HepG2 (cell line): Measurements from ENCODE around the gene GPR25. TPM values are rescaled to one million over a fixed set of nuclear protein-coding genes. Genes with fewer than 3 reads are reported as not detected.
A peak's percentile ranks its signal among the peaks of the same experiment; 100 is the strongest.

ENCODE experiments used
- ATAC-seq: fragments of 200-7000 bp; cut with Tn5 transposase; 3 replicates; pipeline ENCODE4 v1.9.1; 2020; ENCODE audit warnings: mild to moderate bottlenecking, moderate library complexity
- BruUV-seq: library from RNA; stranded (reverse); fragments of 400-500 nt; replicated peaks from 2 replicates; lab custom pipeline; 2021; lab: Mats Ljungman, UMichigan
- CTCF ChIA-PET: fragments of 300-600 bp; formaldehyde crosslinking; extraction: SDS; loops from one replicate; lab custom pipeline; 2021; ENCODE audit warnings: low total read pairs, inconsistent platforms, low intra/inter-chr PET ratio; lab: Yijun Ruan, JAX
- POLR2A ChIA-PET: fragments of 350-600 bp; sonication (Branson Sonifier 250); formaldehyde crosslinking; loops from one replicate; lab custom pipeline; 2020; ENCODE audit warnings: antibody characterized with exemption, inconsistent platforms; lab: Yijun Ruan, JAX
- DNase-seq: peaks from one replicate; pipeline ENCODE4 v3.0.0-alpha.2; 2015; ENCODE audit warnings: low spot score
- FAIRE-seq: peaks from 3 replicates; lab custom pipeline; 2011; peaks lifted over from hg19 to GRCh38; lab: Jason Lieb, UNC
- H2AFZ ChIP-seq: one replicate; pipeline ENCODE4 v1.6.1; 2011; ENCODE audit warnings: low read length, inconsistent platforms
- H3K27ac ChIP-seq: fragments of 300-600 bp; 3 replicates; pipeline ENCODE4 v1.8.0; 2011; ENCODE audit warnings: mixed run types, mild to moderate bottlenecking, mixed read lengths, low read length, inconsistent platforms; ENCODE audit not compliant: insufficient read depth; ENCODE audit errors: extremely low read length
- H3K27me3 ChIP-seq, 2 experiments: fragments of 200-600 bp in 1 of 2; 2 replicates in 1 of 2; 3 replicates in 1 of 2; pipeline versions ENCODE4 v1.6.0 to v1.8.0; 2011; ENCODE audit warnings: low read length in 2 of 2, mild to moderate bottlenecking in 2 of 2, moderate library complexity in 2 of 2, inconsistent platforms in 1 of 2; ENCODE audit not compliant: insufficient read depth in 2 of 2, control insufficient read depth in 1 of 2
- H3K36me3 ChIP-seq, 2 experiments: fragments of 200-600 bp in 1 of 2; replicated peaks in 1 of 2; 2 replicates in 1 of 2; 3 replicates in 1 of 2; pipeline versions ENCODE4 v1.5.1 to v1.8.0; 2011; ENCODE audit warnings: low read length in 2 of 2, inconsistent platforms in 1 of 2; ENCODE audit not compliant: insufficient read depth in 2 of 2, control insufficient read depth in 1 of 2
- H3K4me1 ChIP-seq: 2 replicates; pipeline ENCODE4 v1.5.1; 2012; ENCODE audit warnings: low read length, inconsistent platforms; ENCODE audit not compliant: insufficient read depth
- H3K4me2 ChIP-seq: 2 replicates; pipeline ENCODE4 v1.6.0; 2011; ENCODE audit warnings: low read depth, low read length, inconsistent platforms
- H3K4me3 ChIP-seq, 3 experiments: fragments of 200-600 bp in 1 of 3; sonication (generic), shearing (Covaris generic) in 1 of 3; replicated peaks in 1 of 3; 2 replicates each; pipeline ENCODE4 v1.5.1; 2011 to 2016; ENCODE audit warnings: low read length in 3 of 3, inconsistent platforms in 2 of 3, low read depth in 2 of 3, mild to moderate bottlenecking in 2 of 3, control low read depth in 1 of 3, mixed read lengths in 1 of 3; ENCODE audit not compliant: insufficient read depth in 1 of 3
- H3K79me2 ChIP-seq: one replicate; pipeline ENCODE4 v1.6.1; 2011; ENCODE audit warnings: low read length, inconsistent platforms; ENCODE audit not compliant: insufficient read depth
- H3K9ac ChIP-seq: 2 replicates; pipeline ENCODE4 v1.6.0; 2011; ENCODE audit warnings: mild to moderate bottlenecking, low read depth, low read length, inconsistent platforms; ENCODE audit not compliant: insufficient read depth
- H3K9me3 ChIP-seq: 2 replicates; pipeline ENCODE4 v1.5.1; 2012; ENCODE audit warnings: mild to moderate bottlenecking, low read length
- H4K20me1 ChIP-seq: 2 replicates; pipeline ENCODE4 v1.6.0; 2011; ENCODE audit warnings: inconsistent platforms, mild to moderate bottlenecking, low read length, moderate library complexity; ENCODE audit not compliant: insufficient read depth
- AGO2 ChIP-seq: fragments of 200-400 bp; formaldehyde crosslinking; optimal IDR thresholded peaks from 2 replicates; pipeline ENCODE3; 2017; ENCODE audit warnings: mild to moderate bottlenecking, low read depth, low read length, moderate library complexity
- EZH2 ChIP-seq: conservative IDR thresholded peaks from 2 replicates; pipeline ENCODE4 v1.6.1; 2012; ENCODE audit warnings: mild to moderate bottlenecking, low read depth, low read length, moderate library complexity
- KDM3A ChIP-seq: IDR thresholded peaks from 2 replicates; pipeline ENCODE4 v1.6.1; 2018; ENCODE audit warnings: low read depth, missing compliant biosample characterization
- ZBTB26 ChIP-seq: IDR thresholded peaks from 2 replicates; pipeline ENCODE4 v1.6.1; 2016; ENCODE audit warnings: missing compliant biosample characterization, missing genetic modification reagents, borderline replicate concordance
- ZC3H4 ChIP-seq: sonication (generic); formaldehyde crosslinking; IDR thresholded peaks from 2 replicates; pipeline ENCODE4 v1.4.0; 2020; ENCODE audit warnings: missing genetic modification reagents, borderline replicate concordance
- ZEB1 ChIP-seq: IDR thresholded peaks from 2 replicates; pipeline ENCODE4 v1.6.1; 2012; ENCODE audit warnings: mild to moderate bottlenecking, low read depth, inconsistent platforms; ENCODE audit not compliant: insufficient replicate concordance
- ZFP82 ChIP-seq: sonication (generic); formaldehyde crosslinking; IDR thresholded peaks from 2 replicates; pipeline ENCODE4 v1.5.1; 2020; ENCODE audit warnings: mild to moderate bottlenecking, missing genetic modification reagents, borderline replicate concordance
- ZNF790 ChIP-seq: sonication (generic); formaldehyde crosslinking; IDR thresholded peaks from 2 replicates; pipeline ENCODE4 v1.8.0; 2022; ENCODE audit warnings: missing genetic modification reagents, mild to moderate bottlenecking, borderline replicate concordance
- whole genome bisulfite sequencing: methylation state at CpG from one replicate; pipeline ENCODE4 v1.1.6; 2017; ENCODE audit warnings: low lambda C conversion rate; 5-methylcytosine and 5-hydroxymethylcytosine counted together
- in situ Hi-C: cut with HindIII; loops from 2 replicates; pipeline ENCODE4 v1.10.0; 2017; ENCODE audit warnings: low pct_unique_long_range_greater_than_20kb; ENCODE audit not compliant: extremely low pct_ligation_motif_present
- intact Hi-C: fragments of 100-400 bp; cut with micrococcal nuclease; formaldehyde crosslinking; loops from one replicate; pipeline ENCODE4 v1.10.0; 2022; ENCODE audit not compliant: unreplicated experiment
- polyA plus RNA-seq, 8 experiments: library from polyadenylated mRNA; depleted of rRNA in 3 of 8; stranded (reverse) in 7 of 8; unstranded in 1 of 8; fragments of >200 nt; fragmentation: Illumina TruSeq in 4 of 8; extraction: Trizol in 4 of 8; gene quantifications; 2 replicates each; pipeline versions ENCODE4 v1.2.1 to v1.2.3, GENCODE V29; 2011 to 2016; ENCODE audit warnings: low read depth in 4 of 8, missing spikeins in 1 of 8, mixed read lengths in 1 of 8; ENCODE audit not compliant: insufficient read depth in 1 of 8
- total RNA-seq, 5 experiments: library from RNA; depleted of rRNA; stranded (reverse); fragments of >200 nt; fragmentation: Illumina TruSeq; extraction: Trizol; gene quantifications; 2 replicates each; pipeline ENCODE4 v1.2.3, GENCODE V29; 2016; ENCODE audit warnings: low read depth in 1 of 5

The GPR25 gene
- total and polyA plus RNA-seq, 2 of the 13 experiments (the other 11 are each of a cell fraction or from before 2014, with no cell fraction given): not detected

GRCh38 chr1:200912737-200913407 is 40.1 kb downstream of the GPR25 start:
- POLR2A ChIA-PET: interaction anchor here (1.0 kb wide), 1 partner anchor 17 kb away, joined by 4 read pairs; no protein-coding TSS in a partner anchor
- H3K4me1 ChIP-seq: peaks cover 30% of the 10 kb centered on the region
- FAIRE-seq: no peak
- TF ChIP-seq KDM3A (no peak), ZC3H4 (CRISPR knock-in tag) (no peak), ZBTB26 (CRISPR knock-in tag) (no peak), AGO2 (peak; percentile 18), ZNF790 (no peak), EZH2 (no peak), ZFP82 (CRISPR knock-in tag) (no peak), ZEB1 (no peak)
- TF ChIP-seq, all 625 proteins: peak for 1
- Histone ChIP-seq H3K27ac (no peak overlapping the region), H3K36me3 (peaks cover 12 to 32% of the 10 kb centered on the region in 2 experiments; a peak in 4 of 5 replicates), H3K9ac (no peak overlapping the region), H3K9me3 (no peaks in the 10 kb centered on the region), H3K79me2 (no peaks in the 10 kb centered on the region), H4K20me1 (no peaks in the 10 kb centered on the region), H3K4me2 (no peak overlapping the region), H3K27me3 (no peaks in the 10 kb centered on the region), H3K4me3 (no peak overlapping the region), H2AFZ (no peak overlapping the region)
- ATAC-seq: no peak
- WGBS: 91% methylated on average over 13 of the region's 13 CpGs
- in situ Hi-C loops (no loop called here), intact Hi-C loops (no loop called here)
- CTCF ChIA-PET: no interaction called here
- no TSS peak for BruUV-seq
- no peak for DNase-seq
